ENCODE measurements around the gene SLC22A5. TPM values are rescaled to one million over a fixed set of nuclear protein-coding genes. Genes with fewer than 3 reads are reported as not detected.

SLC22A5 gene
- total RNA-seq: 10.5 TPM

DNA sequence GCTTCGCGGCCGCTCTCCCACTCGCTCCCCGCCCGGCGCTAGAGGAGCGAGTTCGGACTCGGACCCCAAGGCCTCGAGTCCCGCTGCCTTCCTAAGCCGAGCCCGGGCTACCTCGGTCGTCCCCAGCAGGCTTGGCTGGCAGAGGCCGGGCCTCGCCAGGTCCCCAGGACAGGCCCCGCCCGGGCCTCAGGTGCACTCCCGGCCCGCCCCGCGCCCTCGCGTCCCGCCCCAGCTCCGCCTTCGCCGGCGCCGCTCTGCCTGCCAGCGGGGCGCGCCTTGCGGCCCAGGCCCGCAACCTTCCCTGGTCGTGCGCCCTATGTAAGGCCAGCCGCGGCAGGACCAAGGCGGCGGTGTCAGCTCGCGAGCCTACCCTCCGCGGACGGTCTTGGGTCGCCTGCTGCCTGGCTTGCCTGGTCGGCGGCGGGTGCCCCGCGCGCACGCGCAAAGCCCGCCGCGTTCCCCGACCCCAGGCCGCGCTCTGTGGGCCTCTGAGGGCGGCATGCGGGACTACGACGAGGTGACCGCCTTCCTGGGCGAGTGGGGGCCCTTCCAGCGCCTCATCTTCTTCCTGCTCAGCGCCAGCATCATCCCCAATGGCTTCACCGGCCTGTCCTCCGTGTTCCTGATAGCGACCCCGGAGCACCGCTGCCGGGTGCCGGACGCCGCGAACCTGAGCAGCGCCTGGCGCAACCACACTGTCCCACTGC is at the start of gene SLC22A5:
Gene SLC22A5, plus strand, starts transcription at position 237 of the 707 bp plus-strand sequence. Its CDS starts 263 bp downstream, at position 500.

Other genes with a start within 250 kb of the SLC22A5 start
- gene P4HA2, start 141.9 kb upstream of the SLC22A5 start, total RNA-seq: 61.8 TPM
- gene PDLIM4, start 112.0 kb upstream of the SLC22A5 start, total RNA-seq: 15.4 TPM
- 4.0 TPM for gene SLC22A4, start 75.3 kb upstream of the SLC22A5 start, total RNA-seq
- 11.2 TPM for gene IRF1, start 121.1 kb downstream of the SLC22A5 start, total RNA-seq
- not detected for gene IL5, start 173.8 kb downstream of the SLC22A5 start, total RNA-seq
- gene RAD50, start 187.3 kb downstream of the SLC22A5 start, total RNA-seq: 46.0 TPM